SK-N-MC (cell line): ENCODE measurements around the gene HTRA1.

Experiments used
- DNase-seq: peaks from one replicate; pipeline ENCODE4 v3.0.0-alpha.2; 2011; ENCODE audit warnings: low read depth, low spot score
- H3K27ac ChIP-seq: fragments of 200-600 bp; sonication (generic); 2 replicates; pipeline ENCODE4 v1.5.1; 2016; ENCODE audit warnings: mixed run types
- H3K36me3 ChIP-seq: fragments of 200-600 bp; sonication (generic); 2 replicates; pipeline ENCODE4 v1.6.1; 2017; ENCODE audit warnings: antibody characterized with exemption, low read length, mixed read lengths; ENCODE audit not compliant: insufficient read depth
- H3K4me3 ChIP-seq: fragments of 200-600 bp; sonication (generic); 2 replicates; pipeline ENCODE4 v1.5.1; 2016
- H3K9ac ChIP-seq: fragments of 200-600 bp; sonication (generic); 2 replicates; pipeline ENCODE4 v1.8.0; 2017; ENCODE audit warnings: mixed run types, mixed read lengths; ENCODE audit not compliant: insufficient read length
- H3K9me3 ChIP-seq: fragments of 200-600 bp; sonication (generic); 2 replicates; pipeline ENCODE4 v1.6.1; 2017; ENCODE audit warnings: low read depth, mild to moderate bottlenecking, antibody characterized with exemption, low read length, moderate library complexity, mixed read lengths
- EZH2 ChIP-seq: fragments of 200-600 bp; sonication (generic); IDR thresholded peaks from one replicate; pipeline ENCODE4 v1.6.1; 2017; ENCODE audit warnings: antibody characterized with exemption
- FOXP2 ChIP-seq: optimal IDR thresholded peaks from 2 replicates; pipeline ENCODE3; 2011; ENCODE audit warnings: mild to moderate bottlenecking, moderate library complexity; ENCODE audit not compliant: insufficient read depth; ENCODE audit errors: extremely low read length, control extremely low read depth
- POLR2AphosphoS5 ChIP-seq: IDR thresholded peaks from 2 replicates; pipeline ENCODE4 v1.6.1; 2012; ENCODE audit warnings: mild to moderate bottlenecking, low read depth, low read length, borderline replicate concordance

HTRA1 gene

DNA sequence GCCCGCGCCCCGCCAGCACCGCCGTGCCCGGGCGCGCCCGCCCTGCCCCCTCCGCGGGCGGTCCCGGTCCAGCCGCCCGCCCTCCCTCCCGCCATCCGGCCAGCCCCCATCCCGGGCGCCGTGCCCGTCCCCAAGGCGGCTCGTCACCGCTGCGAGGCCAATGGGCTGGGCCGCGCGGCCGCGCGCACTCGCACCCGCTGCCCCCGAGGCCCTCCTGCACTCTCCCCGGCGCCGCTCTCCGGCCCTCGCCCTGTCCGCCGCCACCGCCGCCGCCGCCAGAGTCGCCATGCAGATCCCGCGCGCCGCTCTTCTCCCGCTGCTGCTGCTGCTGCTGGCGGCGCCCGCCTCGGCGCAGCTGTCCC is at the start of gene HTRA1:
Gene HTRA1 (plus strand): TSS at position 187 of the 362 bp plus-strand sequence. CDS start 100 bp downstream, at position 287.
- TF ChIP-seq POLR2AphosphoS5 (no peak), FOXP2 (no peak), EZH2 (no peak)
- no peak for DNase-seq
- H3K36me3 ChIP-seq = no peaks in the 10 kb centered on the region
- H3K9ac ChIP-seq = no peak within 1 kb of the TSS
- H3K4me3 ChIP-seq = no peak within 1 kb of the TSS
- H3K27ac ChIP-seq = no peak within 1 kb of the TSS
- H3K9me3 ChIP-seq = no peaks in the 10 kb centered on the region

DNA sequence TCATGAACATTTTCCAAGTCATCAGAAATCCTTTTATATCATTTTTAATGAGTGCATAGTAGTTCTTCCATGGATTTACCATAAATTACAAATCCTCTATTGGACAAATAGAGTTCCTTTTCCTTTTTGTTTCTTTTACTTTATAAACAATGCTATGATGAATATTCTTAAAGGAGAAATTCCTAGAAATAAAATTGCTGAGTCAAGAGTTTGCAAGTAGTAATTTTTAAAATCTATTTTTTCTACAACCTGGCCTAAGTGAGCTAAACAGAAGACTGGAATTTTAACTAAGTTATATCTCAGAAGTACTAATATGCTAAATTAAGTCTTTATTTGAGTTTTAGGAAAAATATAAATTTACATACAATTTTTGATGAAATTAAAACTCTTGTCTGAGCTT is 48.0 kb upstream of the HTRA1 start:
- TF ChIP-seq POLR2AphosphoS5 = no peak
- no peak for DNase-seq
- no peak overlapping the region for H3K27ac ChIP-seq
- H3K9me3 ChIP-seq = no peaks in the 10 kb centered on the region
- no peak overlapping the region for H3K4me3 ChIP-seq
- H3K9ac ChIP-seq = no peak overlapping the region
- no peaks in the 10 kb centered on the region for H3K36me3 ChIP-seq

DNA sequence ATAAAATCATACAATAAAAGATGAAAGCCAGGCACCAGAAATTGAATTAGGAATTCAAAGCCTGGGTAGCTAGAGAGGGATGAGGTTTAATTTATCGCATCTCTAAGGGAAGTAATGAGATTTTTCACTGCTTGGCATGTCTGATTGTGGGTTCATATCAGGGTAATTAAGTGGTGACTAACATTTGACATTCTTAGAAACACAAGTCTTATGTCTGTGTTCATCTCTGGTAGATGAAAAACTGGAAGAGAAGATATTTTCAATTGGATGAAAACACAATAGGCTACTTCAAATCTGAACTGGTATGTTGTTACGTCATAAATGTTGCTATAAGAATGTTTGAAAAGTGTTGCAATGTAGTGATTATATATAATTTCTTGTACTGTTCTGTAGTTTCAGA is 43.7 kb upstream of the HTRA1 start:
- H3K9ac ChIP-seq = no peak overlapping the region
- TF ChIP-seq EZH2 (no peak), FOXP2 (no peak), POLR2AphosphoS5 (no peak)
- DNase-seq = no peak
- H3K27ac ChIP-seq = no peak overlapping the region
- no peak overlapping the region for H3K4me3 ChIP-seq
- H3K9me3 ChIP-seq = no peaks in the 10 kb centered on the region
- H3K36me3 ChIP-seq = no peaks in the 10 kb centered on the region

GRCh38 chr10:122419016-122419415 is 42.3 kb upstream of the HTRA1 start:
- H3K9me3 ChIP-seq = no peaks in the 10 kb centered on the region
- H3K9ac ChIP-seq = no peak overlapping the region
- TF ChIP-seq POLR2AphosphoS5 (no peak), FOXP2 (no peak), EZH2 (no peak)
- H3K4me3 ChIP-seq = no peak overlapping the region
- no peak overlapping the region for H3K27ac ChIP-seq
- no peak for DNase-seq
- no peaks in the 10 kb centered on the region for H3K36me3 ChIP-seq

- TF ChIP-seq POLR2AphosphoS5 = no peak
- no peak for TF ChIP-seq FOXP2
- TF ChIP-seq EZH2 = no peak
- H3K4me3 ChIP-seq = no peak overlapping the region
- no peaks in the 10 kb centered on the region for H3K9me3 ChIP-seq
- H3K36me3 ChIP-seq = no peaks in the 10 kb centered on the region
- H3K27ac ChIP-seq = no peak overlapping the region
- DNase-seq = no peak
- H3K9ac ChIP-seq = no peak overlapping the region
Observed at GRCh38 chr10:122419876-122420623, 41.3 kb upstream of the HTRA1 start.

DNA sequence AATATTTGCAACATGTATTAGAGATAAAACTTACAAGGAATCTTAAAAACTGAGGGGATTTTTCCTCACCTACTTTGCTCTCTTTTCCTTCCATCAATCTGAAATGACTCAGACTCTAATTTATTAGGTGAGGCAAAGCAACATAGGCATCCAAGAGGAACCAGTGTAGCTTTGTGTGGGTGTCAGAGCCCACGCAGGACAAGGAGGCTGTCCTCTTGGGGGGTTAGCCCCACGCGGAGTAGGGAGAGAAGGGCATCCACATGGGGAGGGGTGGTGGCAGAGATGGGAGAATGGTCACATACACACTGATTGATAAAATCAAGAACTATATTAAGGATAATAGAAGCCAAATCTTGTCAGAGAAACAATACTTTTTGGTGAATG is 40.7 kb upstream of the HTRA1 start:
- TF ChIP-seq POLR2AphosphoS5 = no peak
- no peak for TF ChIP-seq EZH2
- TF ChIP-seq FOXP2 = no peak
- Histone ChIP-seq H3K4me3 (no peak overlapping the region), H3K27ac (no peak overlapping the region), H3K36me3 (no peaks in the 10 kb centered on the region), H3K9me3 (no peaks in the 10 kb centered on the region), H3K9ac (no peak overlapping the region)
- DNase-seq = no peak

- TF ChIP-seq FOXP2 (no peak), POLR2AphosphoS5 (no peak), EZH2 (no peak)
- no peak overlapping the region for H3K27ac ChIP-seq
- DNase-seq = no peak
- H3K36me3 ChIP-seq = no peaks in the 10 kb centered on the region
- H3K9me3 ChIP-seq = no peaks in the 10 kb centered on the region
- no peak overlapping the region for H3K9ac ChIP-seq
- H3K4me3 ChIP-seq = no peak overlapping the region
Observed at GRCh38 chr10:122421054-122421625, 40.2 kb upstream of the HTRA1 start.

GRCh38 chr10:122421742-122422141 is 39.6 kb upstream of the HTRA1 start:
- H3K9ac ChIP-seq = no peak overlapping the region
- DNase-seq = no peak
- no peak overlapping the region for H3K4me3 ChIP-seq
- no peak overlapping the region for H3K27ac ChIP-seq
- TF ChIP-seq EZH2 = no peak
- no peak for TF ChIP-seq FOXP2
- TF ChIP-seq POLR2AphosphoS5 = no peak
- H3K9me3 ChIP-seq = no peaks in the 10 kb centered on the region
- H3K36me3 ChIP-seq = no peaks in the 10 kb centered on the region

- no peaks in the 10 kb centered on the region for H3K36me3 ChIP-seq
- H3K27ac ChIP-seq = no peak overlapping the region
- H3K4me3 ChIP-seq = no peak overlapping the region
- TF ChIP-seq EZH2 (no peak), POLR2AphosphoS5 (no peak), FOXP2 (no peak)
- no peaks in the 10 kb centered on the region for H3K9me3 ChIP-seq
- no peak for DNase-seq
- no peak overlapping the region for H3K9ac ChIP-seq
Observed at GRCh38 chr10:122422266-122422989, 38.9 kb upstream of the HTRA1 start.
